BJ (cell line): Measurements from ENCODE around the gene MPL. TPM values are rescaled to one million over a fixed set of nuclear protein-coding genes. Genes with fewer than 3 reads are reported as not detected.

Experiments used
- CTCF ChIA-PET: fragments of 350-600 bp; formaldehyde crosslinking; extraction: SDS; loops from one replicate; lab custom pipeline; 2021; ENCODE audit warnings: antibody characterized with exemption, inconsistent platforms; lab: Yijun Ruan, JAX
- POLR2A ChIA-PET: fragments of 300-600 bp; sonication (Branson Sonifier 250); formaldehyde crosslinking; extraction: SDS; loops from one replicate; lab custom pipeline; 2021; ENCODE audit warnings: antibody characterized with exemption; lab: Charles Lee
- DNase-seq: peaks from one replicate; pipeline ENCODE4 v3.0.0-alpha.2; 2011; ENCODE audit warnings: low read depth
- H3K27me3 ChIP-seq: 2 replicates; pipeline ENCODE4 v1.6.0; 2011; ENCODE audit warnings: low read length; ENCODE audit not compliant: control insufficient read depth, insufficient read depth
- H3K36me3 ChIP-seq: 2 replicates; pipeline ENCODE4 v1.5.1; 2011; ENCODE audit warnings: low read length; ENCODE audit not compliant: control insufficient read depth, insufficient read depth
- H3K4me3 ChIP-seq: 2 replicates; pipeline ENCODE4 v1.5.1; 2011; ENCODE audit warnings: low read depth, mild to moderate bottlenecking, control low read depth, low read length
- CTCF ChIP-seq: IDR thresholded peaks from 2 replicates; pipeline ENCODE4 v1.5.1; 2011; ENCODE audit warnings: low read depth, mild to moderate bottlenecking, control low read depth, inconsistent platforms, low read length, moderate library complexity; ENCODE audit not compliant: insufficient read depth
- polyA plus RNA-seq: library from polyadenylated mRNA; depleted of rRNA; stranded (reverse); fragments of >200 nt; gene quantifications from 2 replicates; pipeline ENCODE4 v1.2.3, GENCODE V29; 2011

The MPL gene
- polyA plus RNA-seq, 1 experiment = not detected

- no peak overlapping the region for H3K4me3 ChIP-seq
- POLR2A ChIA-PET = no interaction called here
- H3K27me3 ChIP-seq = peaks cover 10% of the 10 kb centered on the region; the same call in 1 of the 2 replicates
- CTCF ChIA-PET = interaction anchor here (1.1 kb wide), 1 partner anchor 9 kb away, joined by 3 read pairs; no protein-coding TSS in a partner anchor
- no peak for DNase-seq
- H3K36me3 ChIP-seq = no peaks in the 10 kb centered on the region
- TF ChIP-seq CTCF = no peak
Observed at GRCh38 chr1:43339584-43340232, 2.1 kb downstream of the MPL start.

- Histone ChIP-seq H3K4me3 (no peak overlapping the region), H3K27me3 (peaks cover 10% of the 10 kb centered on the region; the same call in 1 of the 2 replicates), H3K36me3 (no peaks in the 10 kb centered on the region)
- no peak for DNase-seq
- ChIA-PET POLR2A (no interaction called here), CTCF (no interaction called here)
- TF ChIP-seq CTCF = no peak
Observed at GRCh38 chr1:43340559-43340958, 2.9 kb downstream of the MPL start.

GRCh38 chr1:43344267-43344850, 6.7 kb downstream of the MPL start:
- peaks cover 13% of the 10 kb centered on the region for H3K27me3 ChIP-seq
- no peaks in the 10 kb centered on the region for H3K36me3 ChIP-seq
- CTCF ChIA-PET = interaction anchor here (0.6 to 1.3 kb wide), 3 partner anchors 14 to 323 kb away, joined by 3 to 6 read pairs (median 3); no protein-coding TSS in a partner anchor
- no peak for TF ChIP-seq CTCF
- DNase-seq = no peak
- POLR2A ChIA-PET = no interaction called here
- no peak overlapping the region for H3K4me3 ChIP-seq

GRCh38 chr1:43345120-43345519, 7.5 kb downstream of the MPL start:
- TF ChIP-seq CTCF = no peak
- ChIA-PET POLR2A (no interaction called here), CTCF (interaction anchor here (1.0 kb wide), 1 partner anchor 31 kb away, joined by 3 read pairs; no protein-coding TSS in a partner anchor)
- peaks cover 9% of the 10 kb centered on the region for H3K27me3 ChIP-seq
- H3K4me3 ChIP-seq = no peak overlapping the region
- no peaks in the 10 kb centered on the region for H3K36me3 ChIP-seq
- DNase-seq = no peak

GRCh38 chr1:43346636-43347035, 9.0 kb downstream of the MPL start:
- DNase-seq = no peak
- Histone ChIP-seq H3K36me3 (no peaks in the 10 kb centered on the region), H3K27me3 (peaks cover 7% of the 10 kb centered on the region), H3K4me3 (no peak overlapping the region)
- no peak for TF ChIP-seq CTCF
- POLR2A ChIA-PET = no interaction called here
- CTCF ChIA-PET = no interaction called here
